Mucosa of descending colon (tissue), 3 donors: ENCODE data around the gene C17orf107. TPM values are rescaled to one million over a fixed set of nuclear protein-coding genes. Genes with fewer than 3 reads are reported as not detected.

Experiments
- ATAC-seq: fragments of 200-7000 bp; cut with Tn5 transposase; one replicate; pipeline ENCODE4 v1.9.1; 2020; ENCODE audit warnings: mild to moderate bottlenecking, moderate library complexity
- DNase-seq, 3 donors: peaks; one replicate each; pipeline ENCODE4 v3.0.0-alpha.2; 2020
- H3K36me3 ChIP-seq: fragments of 200-600 bp; one replicate; pipeline ENCODE4 v1.8.0; 2021; ENCODE audit warnings: low read depth, mild to moderate bottlenecking
- H3K4me1 ChIP-seq: fragments of 200-600 bp; one replicate; pipeline ENCODE4 v1.8.0; 2021; ENCODE audit warnings: low read depth, mild to moderate bottlenecking
- H3K4me3 ChIP-seq: fragments of 200-600 bp; one replicate; pipeline ENCODE4 v1.8.0; 2021; ENCODE audit warnings: mild to moderate bottlenecking
- H3K9me3 ChIP-seq: fragments of 200-600 bp; one replicate; pipeline ENCODE4 v1.8.0; 2021; ENCODE audit warnings: mild to moderate bottlenecking
- CTCF ChIP-seq: fragments of 200-600 bp; IDR thresholded peaks from one replicate; pipeline ENCODE4 v1.8.0; 2022; ENCODE audit warnings: antibody characterized with exemption, mild to moderate bottlenecking
- intact Hi-C, 2 donors: fragments of 100-400 bp; cut with DNase I in 1 of 2; cut with micrococcal nuclease in 1 of 2; formaldehyde crosslinking; loops; one replicate each; pipeline versions ENCODE4 v1.11.0 to v1.11.1; 2022; cut with DNase I, micrococcal nuclease
- total RNA-seq, 3 donors: library from RNA; stranded (reverse); fragmentation: NEBNext Ultra II Directional in 2 of 3; extraction: Animal tissue kit (Norgen Biotek cat#: 25700) in 2 of 3; gene quantifications; one replicate each; pipeline versions ENCODE4 v1.2.1 to v1.2.4, GENCODE V29; 2021 to 2023
- donor health status: DM: no; HTN: no; CAD: no; lungs with moderate emphysema.
- donor health status: DM: no; HTN: no; CAD: no.
- donor health status: DM: no; HTN: yes; CAD: no.

C17orf107 gene
- total RNA-seq, 3 donors from 2014 or later = 0.52 to 2.6 (median 0.80) TPM

- intact Hi-C loops = no loop called here
- Histone ChIP-seq H3K4me3 (no peak overlapping the region), H3K36me3 (no peaks in the 10 kb centered on the region), H3K4me1 (peaks cover 31% of the 10 kb centered on the region), H3K9me3 (no peaks in the 10 kb centered on the region)
- no peak for TF ChIP-seq CTCF
- no peak for ATAC-seq
- DNase-seq = peak in 1 of 3 donors; percentile 49
These were observed 38.2 kb downstream of the C17orf107 start for GRCh38 chr17:4937553-4937952.

- Histone ChIP-seq H3K36me3 (no peaks in the 10 kb centered on the region), H3K9me3 (no peaks in the 10 kb centered on the region), H3K4me1 (peaks cover 31% of the 10 kb centered on the region), H3K4me3 (no peak overlapping the region)
- no peak for ATAC-seq
- TF ChIP-seq CTCF = no peak
- peak in 1 of 3 donors; percentile 48 for DNase-seq
- intact Hi-C loops = no loop called here
These were observed 38.7 kb downstream of the C17orf107 start for GRCh38 chr17:4938069-4938491.

- DNase-seq (peak in 2 of 3 donors; percentile 24 to 54), ATAC-seq (peak; percentile 0)
- intact Hi-C loops = no loop called here
- Histone ChIP-seq H3K4me3 (peak overlapping the region; percentile 77), H3K36me3 (no peaks in the 10 kb centered on the region), H3K4me1 (peaks cover 31% of the 10 kb centered on the region), H3K9me3 (no peaks in the 10 kb centered on the region)
- no peak for TF ChIP-seq CTCF
These were observed 39.6 kb downstream of the C17orf107 start for GRCh38 chr17:4938688-4939545.

GRCh38 chr17:4939546-4939795 is 40.1 kb downstream of the C17orf107 start:
- intact Hi-C loops = no loop called here
- TF ChIP-seq CTCF = no peak
- Histone ChIP-seq H3K9me3 (no peaks in the 10 kb centered on the region), H3K36me3 (no peaks in the 10 kb centered on the region), H3K4me3 (peak overlapping the region; percentile 77), H3K4me1 (peaks cover 26% of the 10 kb centered on the region)
- ATAC-seq (peak; percentile 0), DNase-seq (peak in 1 of 3 donors; percentile 50)

GRCh38 chr17:4939796-4940554 is 40.6 kb downstream of the C17orf107 start, which contains the start of the genes RNF167 and SLC25A11:
TSS of gene RNF167 (plus strand) at chr17:4940268. CDS start at chr17:4940910, 642 bp downstream.
TSS of gene SLC25A11 (minus strand) at chr17:4940046. CDS start at chr17:4939910, 136 bp downstream.
- peaks cover 26% of the 10 kb centered on the region for H3K4me1 ChIP-seq
- H3K36me3 ChIP-seq = no peaks in the 10 kb centered on the region
- DNase-seq = peak; percentile 96 to 97 (median 96)
- intact Hi-C loops = no loop called here
- peak within 1 kb of the TSS; percentile 77 for H3K4me3 ChIP-seq
- H3K9me3 ChIP-seq = no peaks in the 10 kb centered on the region
- TF ChIP-seq CTCF = peak; percentile 8
- peak; percentile 91 for ATAC-seq
